SIG-M5 (cell line): ENCODE results near the gene RNF150.

Experiments
- DNase-seq: peaks from one replicate; lab custom pipeline; 2025; lab: John Stamatoyannopoulos, UW

The RNF150 gene

DNA sequence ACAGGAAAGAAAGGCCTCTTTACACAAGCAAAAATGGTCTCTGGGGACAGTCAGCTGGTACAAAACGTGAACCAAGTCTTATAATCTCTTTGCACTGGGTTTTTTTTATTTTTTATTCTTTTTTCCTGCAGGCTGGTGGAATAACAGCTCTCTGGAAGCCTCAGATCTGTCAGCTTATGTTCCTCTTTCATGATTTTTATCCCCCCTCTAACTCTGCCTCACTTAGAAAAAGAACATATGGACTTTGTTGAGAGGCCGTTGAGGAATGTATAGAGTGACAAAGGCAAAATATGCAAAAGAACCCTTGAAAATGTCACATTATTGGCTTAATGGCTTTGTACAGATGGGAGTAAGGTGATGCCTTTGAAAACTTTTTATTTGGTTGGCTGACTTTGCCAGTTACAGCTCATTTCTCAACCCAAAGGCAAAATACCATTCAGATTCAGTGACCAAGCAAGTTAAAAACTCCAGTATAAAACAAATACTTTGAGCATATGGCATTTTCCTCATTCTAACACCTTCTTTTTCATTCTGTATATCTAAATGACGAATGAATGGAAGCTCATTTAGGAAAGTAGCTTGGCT lies 111.1 kb downstream of the RNF150 start:
- no peak for DNase-seq

DNA sequence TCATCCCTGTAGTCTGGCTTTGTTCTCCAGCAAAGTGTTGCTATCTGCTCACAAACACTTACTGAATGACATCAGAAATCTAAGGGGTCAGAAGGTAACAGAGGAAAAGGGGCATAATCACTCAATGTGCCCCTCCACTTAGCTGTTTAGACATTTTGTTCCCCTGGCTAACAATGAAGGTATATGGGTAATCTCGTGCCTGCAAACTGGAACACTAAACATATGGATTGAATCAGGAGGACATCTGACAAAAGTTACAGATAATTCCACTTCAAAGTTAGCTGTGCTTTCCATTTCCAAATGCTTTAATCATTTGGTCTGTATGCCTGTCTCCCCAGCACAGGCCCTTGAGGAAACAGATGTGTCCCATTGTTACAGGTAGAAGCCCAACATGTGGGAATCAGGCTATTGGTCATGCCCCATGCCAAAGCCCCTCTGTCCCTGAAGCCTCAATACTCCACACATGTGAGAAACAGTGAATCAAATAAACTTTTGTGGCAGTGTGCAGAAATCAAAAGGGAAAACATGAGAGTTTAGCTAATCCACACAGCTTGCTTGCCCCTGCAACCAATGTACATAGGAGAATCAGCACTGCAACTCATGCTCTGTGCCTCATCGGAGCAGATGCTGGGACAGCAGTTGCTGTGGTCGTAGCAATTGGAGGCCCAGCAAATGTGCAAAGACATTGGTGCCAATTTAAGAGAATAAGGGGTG lies 111.7 kb downstream of the RNF150 start:
- no peak for DNase-seq

DNA sequence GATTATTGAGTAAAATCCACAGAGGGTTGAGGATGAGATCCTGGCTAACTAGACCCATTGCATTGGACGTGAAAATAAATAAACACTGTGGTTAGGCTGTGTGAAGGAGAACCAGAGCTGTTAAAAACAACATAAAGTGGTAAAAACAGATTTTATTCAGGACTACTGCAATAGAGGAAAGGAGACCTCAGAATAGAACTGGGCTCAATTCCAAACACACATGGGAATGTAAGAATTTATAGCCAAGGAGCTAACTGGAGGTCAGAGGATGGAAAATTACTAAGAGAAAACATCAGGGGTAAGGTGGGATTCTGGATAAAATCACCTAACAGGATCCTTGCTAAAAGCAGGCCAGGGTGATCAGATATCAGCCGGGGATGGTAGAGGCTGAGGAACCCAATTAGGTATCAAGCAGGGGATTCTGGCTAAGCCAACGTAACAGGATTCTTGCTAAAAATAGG lies 112.4 kb downstream of the RNF150 start:
- DNase-seq = no peak

DNA sequence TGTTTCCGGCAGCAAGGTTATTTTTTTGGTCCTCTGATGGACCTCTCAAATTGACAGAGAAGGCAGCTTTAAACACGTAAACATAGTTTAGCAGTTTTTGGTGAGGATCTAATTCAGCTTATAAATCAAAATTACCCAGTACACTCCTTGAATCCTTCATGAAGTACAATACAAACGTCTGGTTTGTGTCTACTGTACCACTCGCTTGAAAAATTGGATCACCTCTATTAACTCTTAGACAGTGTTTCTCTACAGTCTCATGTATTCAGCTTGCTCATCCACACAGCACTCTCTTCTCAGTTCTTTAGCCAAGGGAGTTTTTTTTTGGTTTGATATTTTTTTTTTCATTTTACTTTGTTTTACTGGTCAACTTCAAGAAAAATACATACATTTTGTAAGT lies 113.5 kb downstream of the RNF150 start:
- no peak for DNase-seq

DNA sequence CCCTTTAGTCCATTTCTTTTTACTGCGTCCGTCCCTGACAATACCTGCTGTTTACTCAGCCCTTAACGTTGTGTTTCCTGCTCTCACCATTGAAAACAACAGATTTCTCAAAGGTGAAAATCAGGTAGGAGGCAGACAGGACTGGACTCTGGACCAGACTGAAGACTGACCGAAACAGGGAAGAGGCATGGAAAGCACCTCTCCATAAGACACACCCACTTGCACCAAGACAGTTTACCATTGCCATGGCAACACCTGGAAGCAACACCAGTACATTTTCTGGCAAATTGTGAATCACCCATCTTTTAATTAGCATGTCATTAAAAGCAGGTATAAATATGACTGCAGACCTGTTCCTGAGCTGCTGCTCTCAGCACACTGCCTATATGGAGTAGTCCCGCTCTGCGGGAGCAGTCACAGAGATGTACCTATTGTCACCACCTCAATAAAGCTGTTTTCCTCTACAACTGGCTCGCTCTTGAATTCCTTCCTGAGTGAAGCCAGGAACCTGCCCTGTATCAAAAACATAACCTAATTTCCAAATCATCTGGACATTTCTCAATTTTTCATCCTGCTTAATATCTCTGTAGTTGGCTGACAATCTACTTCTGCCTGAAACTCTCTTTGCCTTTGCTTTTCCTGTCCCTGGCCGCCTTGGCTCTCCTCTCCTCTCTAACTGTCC lies 117.0 kb downstream of the RNF150 start:
- DNase-seq = no peak

DNA sequence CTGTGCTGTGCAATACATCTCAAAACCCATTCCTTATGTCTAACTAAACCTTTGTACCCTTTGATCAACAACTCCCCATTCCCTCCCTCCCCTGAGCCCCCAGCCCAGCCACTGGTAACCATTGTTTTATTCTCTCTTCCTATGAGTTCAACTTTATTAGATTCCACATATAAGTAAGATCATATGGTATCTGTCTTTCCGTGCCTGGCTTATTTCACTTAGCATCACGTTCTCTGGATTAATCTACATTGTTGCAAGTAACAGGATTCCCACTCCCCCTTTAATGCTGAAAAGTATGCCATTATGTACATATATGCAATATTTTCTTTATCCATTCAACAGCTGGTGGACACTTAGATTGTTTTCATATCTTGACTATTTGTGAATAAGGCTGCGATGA lies 119.4 kb downstream of the RNF150 start:
- DNase-seq = no peak

DNA sequence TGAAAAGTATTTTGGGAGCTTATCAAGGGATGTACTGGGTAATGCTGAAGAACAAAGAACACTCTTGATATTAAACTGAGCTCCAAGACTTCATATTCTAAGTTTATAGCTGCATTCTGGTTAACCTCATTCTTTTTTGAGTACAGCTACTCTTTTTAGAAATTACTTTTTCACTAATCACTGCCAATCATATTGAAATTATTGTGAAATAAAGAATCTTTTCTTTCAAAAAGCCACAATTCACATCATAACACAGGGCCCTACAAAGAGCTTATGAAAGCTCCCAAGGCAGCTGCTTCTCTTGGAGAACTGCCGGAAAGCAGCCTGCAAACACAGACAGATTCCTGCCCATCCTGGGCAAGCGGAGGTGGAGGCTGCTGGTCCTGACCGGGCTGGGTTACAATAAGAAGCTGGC lies 121.4 kb downstream of the RNF150 start:
- no peak for DNase-seq

DNA sequence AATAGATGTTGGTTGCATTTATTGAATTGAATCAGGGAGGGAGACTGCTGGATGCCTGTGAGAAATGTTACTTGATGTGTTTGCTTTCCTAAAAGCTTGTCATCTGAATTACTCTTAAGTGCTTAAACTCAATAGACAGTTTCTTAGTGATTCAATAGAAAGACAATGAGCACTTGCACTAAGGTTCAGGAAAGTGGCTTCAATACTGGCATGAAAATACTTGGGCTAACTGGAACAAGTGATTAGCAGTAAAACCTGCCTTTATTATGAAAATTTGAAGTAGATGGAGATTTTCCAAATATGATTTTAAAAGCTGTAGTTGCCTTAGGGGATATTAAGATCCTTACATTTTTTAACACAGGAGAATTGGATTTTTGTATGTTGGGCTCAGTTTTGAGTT lies 123.3 kb downstream of the RNF150 start:
- DNase-seq = no peak

DNA sequence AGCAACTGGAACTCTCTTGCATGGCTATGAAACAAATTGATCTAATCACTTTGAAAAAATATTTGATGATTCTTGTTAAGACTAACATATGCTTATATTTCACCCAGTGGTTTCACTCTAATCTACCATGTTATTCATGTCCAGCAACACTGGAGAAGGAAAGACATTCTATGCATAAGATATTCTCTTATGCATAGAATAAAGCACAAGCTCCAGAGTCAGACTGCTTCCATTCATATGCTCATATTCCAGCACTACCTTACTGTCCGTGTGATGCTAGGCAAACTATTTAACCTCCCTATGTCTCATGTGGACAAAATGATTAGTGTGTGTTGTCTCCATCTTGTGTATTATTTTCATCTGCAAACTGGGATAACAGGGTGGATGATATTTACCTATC lies 124.1 kb downstream of the RNF150 start:
- no peak for DNase-seq

DNA sequence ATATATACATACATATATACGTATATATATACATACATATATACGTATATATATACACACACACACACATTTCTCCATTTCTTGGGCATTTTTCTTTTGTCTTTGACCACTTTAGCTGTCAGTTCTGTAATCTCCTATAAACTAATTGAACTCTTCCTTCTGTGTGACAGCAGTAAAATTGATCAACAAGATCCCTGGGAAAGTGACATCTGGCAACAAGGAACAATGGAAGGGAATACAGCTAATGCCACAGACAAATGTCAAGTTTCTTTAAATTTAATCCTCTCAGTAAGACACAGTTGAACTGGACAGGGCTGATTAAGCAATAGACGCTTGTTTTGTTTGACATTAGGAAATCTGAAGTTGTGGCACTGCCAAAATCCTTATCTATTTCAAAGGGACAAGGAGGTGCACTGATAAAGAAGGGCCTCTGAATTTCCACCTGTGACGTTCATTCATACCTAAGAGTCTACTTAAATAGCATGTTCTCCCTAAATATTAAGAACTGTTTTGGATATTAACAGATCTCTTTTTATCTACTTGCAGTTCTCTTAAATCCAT lies 126.9 kb downstream of the RNF150 start:
- no peak for DNase-seq

DNA sequence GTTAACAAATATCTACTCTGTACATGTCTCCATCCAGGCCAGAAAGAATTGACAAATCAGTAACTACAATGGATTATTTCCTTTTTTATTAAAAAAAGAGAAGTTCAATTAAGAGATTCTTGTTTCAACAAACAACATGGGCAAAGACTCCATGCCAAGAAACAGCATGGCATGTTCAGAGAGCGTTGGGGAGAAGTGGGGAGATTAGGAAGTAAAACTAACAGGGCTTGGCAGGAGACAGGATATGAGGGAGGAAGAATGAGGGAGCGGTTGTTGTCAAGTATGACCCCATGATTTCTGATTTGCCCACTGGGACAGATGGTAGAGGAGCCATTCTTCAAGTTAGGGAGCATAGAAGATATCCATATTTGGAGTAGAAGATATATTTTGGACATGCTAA lies 128.4 kb downstream of the RNF150 start:
- DNase-seq = no peak

DNA sequence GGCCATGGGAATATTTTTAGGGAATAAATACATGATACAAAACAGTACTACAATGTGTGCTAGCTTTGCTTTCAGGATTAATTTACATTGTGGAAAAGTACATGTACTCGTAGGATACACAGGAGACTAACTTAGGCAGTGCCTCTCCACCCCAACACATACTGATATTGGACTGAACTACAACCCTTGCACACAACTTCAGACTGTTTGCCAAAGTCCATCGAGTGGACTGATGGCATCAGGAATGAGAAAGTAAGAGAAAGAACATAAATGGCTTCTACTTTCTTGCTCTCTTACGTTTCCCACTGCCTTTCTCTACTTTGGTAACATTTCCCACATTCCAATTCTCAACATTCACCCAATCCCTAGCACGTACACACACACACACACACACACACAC lies 130.1 kb downstream of the RNF150 start:
- no peak for DNase-seq

DNA sequence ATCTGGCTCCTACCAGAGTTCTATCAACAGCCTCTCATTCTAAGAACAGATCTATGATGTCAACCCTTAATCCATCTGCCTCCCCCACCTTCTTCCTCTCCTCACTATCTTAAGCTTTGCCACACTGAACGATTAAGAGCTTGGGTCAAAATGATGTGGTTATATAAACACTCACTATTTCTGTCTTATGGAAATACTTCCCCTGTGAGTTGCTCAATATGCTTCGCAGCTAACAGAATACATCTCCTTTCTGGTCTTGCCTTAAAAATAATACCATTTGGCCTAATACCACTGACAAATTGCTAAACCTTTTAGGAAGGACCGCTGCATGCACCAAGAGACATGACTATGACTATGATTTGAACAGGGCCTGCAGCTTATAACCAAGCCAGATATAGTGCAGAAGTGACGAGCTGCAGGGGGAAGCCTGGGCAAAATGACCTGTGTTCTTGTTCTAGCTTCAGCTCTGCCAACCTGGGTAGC lies 130.9 kb downstream of the RNF150 start:
- DNase-seq = no peak

DNA sequence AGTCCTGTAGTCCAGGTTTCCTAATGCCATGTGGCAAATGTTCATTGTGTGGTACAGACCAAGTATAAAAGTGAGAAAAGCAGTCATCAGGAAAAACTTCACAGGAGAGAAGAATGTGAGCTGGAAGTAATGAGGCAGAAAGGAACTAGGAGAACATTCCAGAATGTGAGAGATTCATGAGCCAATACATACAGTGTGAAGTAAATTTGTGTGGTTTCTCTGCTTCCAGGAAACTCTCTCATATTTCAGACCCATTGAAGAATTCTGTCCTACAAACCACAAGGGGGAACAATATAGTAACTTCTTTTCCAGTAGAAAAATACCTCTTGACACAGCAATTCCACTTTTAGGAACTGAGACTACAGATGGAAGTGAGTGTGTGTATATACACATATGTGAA lies 136.5 kb downstream of the RNF150 start:
- DNase-seq = no peak

DNA sequence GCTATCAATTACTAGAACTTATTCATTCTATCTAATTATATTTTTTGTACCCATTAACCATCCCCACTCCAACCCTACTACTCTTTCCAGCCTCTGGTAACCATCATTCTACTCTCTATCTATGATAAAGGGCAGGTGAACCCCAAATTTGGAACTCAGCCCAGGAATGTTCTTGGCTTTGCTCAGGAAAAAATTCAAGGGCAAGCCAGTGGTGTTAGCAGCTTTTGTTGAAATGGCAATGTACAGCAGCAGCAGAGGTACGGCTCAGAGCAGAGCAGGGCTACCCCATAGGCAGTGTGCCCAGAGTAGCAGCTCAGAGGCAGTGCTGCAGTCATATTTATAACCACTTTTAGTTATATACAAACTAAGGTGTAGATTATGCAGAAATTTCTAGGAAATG lies 138.2 kb downstream of the RNF150 start:
- no peak for DNase-seq

DNA sequence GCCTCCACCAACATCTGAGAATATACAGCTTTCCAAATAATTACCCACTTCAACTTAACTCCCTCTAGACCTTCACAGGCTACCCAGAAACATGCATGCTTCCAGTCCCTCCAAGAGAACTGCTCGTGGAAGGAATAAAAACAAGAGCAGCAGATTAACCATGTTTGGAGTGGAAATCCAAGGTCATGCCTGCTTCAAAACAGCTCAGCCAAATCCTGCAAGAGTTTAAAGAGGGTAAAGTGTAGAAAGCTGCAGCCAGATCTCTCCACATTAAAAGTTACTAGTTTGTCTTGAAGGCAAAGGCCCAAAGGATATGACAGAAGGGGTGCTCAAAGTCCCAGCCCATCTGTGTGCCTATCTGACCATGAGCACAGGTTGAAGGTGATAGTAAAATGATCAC lies 139.3 kb downstream of the RNF150 start:
- no peak for DNase-seq

DNA sequence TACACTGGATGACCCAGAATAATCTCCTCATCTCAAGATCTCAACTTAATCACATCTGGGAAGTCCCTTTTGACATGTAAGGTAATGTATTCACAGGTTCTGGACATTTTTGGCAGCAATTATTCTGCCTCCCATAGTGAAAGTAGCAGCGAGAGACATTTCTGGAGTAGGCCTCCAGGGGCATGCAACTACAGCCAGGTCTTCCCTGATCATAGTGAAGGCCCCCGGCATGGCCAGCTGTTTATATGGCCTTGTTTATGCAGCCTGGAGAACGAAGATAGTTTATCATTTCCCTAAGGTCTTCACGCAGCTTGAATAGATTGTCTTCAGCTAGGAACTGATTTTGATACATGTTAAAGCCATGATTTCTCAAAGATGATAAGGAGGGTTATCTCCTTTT lies 139.9 kb downstream of the RNF150 start:
- no peak for DNase-seq

DNA sequence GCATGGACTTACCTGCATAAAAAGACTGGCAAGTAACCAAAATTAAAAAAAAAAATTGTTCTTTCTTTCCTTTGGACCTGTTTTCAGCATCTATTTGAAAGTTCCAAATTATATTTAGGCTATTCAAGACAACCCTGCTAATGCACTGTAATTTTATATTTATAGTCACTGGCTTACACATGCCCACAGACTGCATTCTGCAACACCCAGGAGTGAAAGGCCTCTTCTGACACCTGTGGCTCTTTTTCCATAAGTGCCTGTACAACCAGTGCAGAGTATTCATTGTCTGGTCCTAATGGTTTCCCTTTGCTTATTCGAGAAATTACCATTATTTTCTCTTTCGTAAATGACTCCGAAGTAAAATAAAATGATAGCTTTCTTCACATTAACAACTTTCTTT lies 143.3 kb downstream of the RNF150 start:
- no peak for DNase-seq

DNA sequence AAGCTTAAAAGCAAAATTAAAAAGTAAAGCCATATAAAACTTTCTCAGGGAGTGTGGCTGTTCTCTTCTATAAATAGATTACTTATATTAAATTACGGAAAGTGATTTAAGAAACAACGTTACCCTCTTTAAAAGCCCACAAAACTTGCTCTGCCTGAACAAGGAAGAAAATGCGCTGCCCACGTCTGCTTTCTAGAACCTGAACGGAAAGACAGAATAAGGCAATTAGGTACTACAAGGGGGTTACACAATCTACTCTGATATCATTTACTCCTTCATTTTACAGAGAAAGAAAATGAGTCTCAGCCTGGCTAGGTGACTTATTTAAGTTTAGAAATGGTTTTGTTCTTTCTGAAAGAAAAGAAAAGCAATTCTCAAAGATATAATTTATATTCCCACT lies 147.2 kb downstream of the RNF150 start:
- no peak for DNase-seq

DNA sequence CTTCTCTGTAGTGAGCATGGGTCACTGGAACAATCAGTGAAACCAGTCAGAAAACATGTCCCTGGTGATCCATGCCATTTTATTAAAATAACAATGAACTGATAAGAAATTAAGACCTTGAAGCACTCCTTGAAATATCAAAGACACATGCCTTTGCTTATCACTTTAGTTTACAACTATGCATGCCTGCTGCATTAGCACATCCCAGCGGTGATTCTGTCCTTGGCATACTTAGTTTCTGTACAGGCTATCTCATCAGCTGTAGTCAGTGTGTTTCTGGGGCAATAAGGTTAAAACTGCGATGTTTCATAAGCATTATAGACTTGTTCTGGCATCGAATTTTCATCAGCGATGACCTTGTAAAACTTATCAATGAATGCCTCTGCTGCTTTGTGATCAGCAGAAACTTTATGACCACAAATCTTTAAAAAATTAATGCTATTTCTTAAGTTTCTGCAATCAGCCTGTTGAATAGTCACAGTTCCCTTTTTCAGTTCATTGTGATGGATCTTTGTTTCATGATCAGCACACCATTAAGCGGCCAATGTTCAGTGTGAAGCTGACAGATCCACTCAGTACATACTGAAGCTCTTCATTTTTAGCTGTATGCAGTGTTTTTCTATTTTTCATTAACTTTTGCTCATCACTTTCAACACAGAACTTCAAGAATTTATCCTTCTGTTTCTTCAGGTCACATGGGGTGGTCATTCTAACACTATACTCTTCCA lies 150.5 kb downstream of the RNF150 start:
- DNase-seq = no peak

DNA sequence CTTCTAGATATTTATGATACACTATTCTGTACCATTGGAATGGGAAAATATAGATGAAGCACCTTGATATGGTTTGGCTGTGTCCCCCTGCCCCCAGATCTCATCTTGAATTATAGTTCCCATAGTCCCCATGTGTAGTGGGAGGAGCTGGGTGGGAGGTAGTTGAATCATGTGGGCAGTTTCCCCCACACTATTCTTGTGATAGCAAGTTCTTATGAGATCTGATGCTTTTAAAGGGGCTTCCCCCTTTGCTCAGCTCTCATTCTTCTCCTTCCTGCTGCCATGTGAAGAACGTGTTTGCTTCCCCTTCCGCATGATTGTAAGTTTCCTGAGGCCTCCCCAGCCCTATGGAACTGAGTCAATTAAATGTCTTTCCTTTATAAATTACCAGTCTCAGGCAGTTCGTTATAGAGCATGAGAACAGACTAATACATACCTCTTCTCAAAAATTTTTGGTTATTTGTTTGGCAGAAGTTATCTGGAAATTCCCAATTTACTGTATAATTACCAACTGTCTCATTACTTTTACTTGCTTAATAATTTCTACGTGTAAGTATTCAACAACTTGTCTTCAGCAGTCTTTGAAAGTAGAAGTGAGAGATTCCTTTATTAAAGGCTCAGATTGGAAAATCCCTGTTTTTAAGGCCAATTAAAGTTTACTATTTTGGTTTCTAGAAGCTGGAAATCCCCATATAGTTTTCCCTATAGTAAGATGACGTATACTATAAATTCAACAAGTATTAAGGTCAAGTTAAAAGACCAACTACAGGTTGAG lies 152.7 kb downstream of the RNF150 start:
- no peak for DNase-seq

DNA sequence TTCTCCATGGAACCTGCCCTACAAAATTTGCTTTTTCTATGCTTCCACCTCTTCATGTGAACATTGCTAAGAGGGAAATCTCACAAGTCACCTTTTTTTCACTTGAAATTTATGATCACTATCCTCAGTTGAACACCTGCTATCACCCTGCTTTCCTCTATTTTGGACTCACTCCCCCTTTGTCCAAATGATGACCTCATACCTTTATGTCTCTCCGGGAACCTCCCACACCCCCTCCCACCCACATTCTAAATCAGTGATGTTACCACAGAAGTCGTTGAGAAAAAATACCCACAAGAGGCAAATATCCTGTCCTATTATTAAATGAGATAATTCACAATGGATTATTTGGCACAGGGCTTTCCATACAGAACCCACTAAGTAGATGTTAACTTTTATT lies 156.5 kb downstream of the RNF150 start:
- DNase-seq = no peak
